ENCODE results near the gene COG5. TPM values are rescaled to one million over a fixed set of nuclear protein-coding genes. Genes with fewer than 3 reads are reported as not detected.

Gene COG5
- total RNA-seq, 1 donor from 2014 or later = 49.1 TPM

- no peak overlapping the region for H3K4me3 ChIP-seq
- peaks cover 12% of the 10 kb centered on the region for H3K4me1 ChIP-seq
- ATAC-seq (no peak), DNase-seq (no peak)
- no peaks in the 10 kb centered on the region for H3K27me3 ChIP-seq (ENCODE audit: low read depth)
- no peak overlapping the region for H3K27ac ChIP-seq
- intact Hi-C loops (cut with DNase I) = no loop called here
- peaks cover 89% of the 10 kb centered on the region for H3K36me3 ChIP-seq
- H3K9me3 ChIP-seq = no peaks in the 10 kb centered on the region
- TF ChIP-seq CTCF (IDR thresholded peaks at IDR 0.05) = no peak
These were observed 357.6 kb downstream of the COG5 start for GRCh38 chr7:107206136-107206535.

DNA sequence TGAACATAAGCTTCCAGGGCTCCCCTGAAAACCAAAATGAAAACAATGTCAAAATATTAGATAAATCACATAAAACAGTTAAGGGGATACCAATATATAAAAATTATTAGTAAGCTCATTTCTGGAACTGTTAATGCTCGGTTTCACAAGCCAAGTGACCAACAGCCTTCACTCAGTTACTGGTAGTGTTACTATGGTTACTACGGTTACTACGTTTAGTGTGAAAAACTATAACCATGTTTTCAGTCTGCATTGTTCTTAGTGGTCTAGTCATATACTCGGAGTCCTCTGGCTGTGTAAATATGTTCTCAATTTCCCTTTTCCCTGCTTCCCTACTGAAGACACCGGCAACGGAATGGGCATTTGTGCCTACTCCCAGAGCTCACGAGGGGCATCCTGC is 360.1 kb downstream of the COG5 start:
- H3K27me3 ChIP-seq (ENCODE audit: low read depth) = no peaks in the 10 kb centered on the region
- DNase-seq = no peak
- H3K9me3 ChIP-seq = no peaks in the 10 kb centered on the region
- H3K4me1 ChIP-seq = peaks cover 14% of the 10 kb centered on the region
- peaks cover 98% of the 10 kb centered on the region for H3K36me3 ChIP-seq
- ATAC-seq = no peak
- no peak for TF ChIP-seq CTCF (IDR thresholded peaks at IDR 0.05)
- intact Hi-C loops (cut with DNase I) = no loop called here
- H3K27ac ChIP-seq = no peak overlapping the region
- H3K4me3 ChIP-seq = no peak overlapping the region

DNA sequence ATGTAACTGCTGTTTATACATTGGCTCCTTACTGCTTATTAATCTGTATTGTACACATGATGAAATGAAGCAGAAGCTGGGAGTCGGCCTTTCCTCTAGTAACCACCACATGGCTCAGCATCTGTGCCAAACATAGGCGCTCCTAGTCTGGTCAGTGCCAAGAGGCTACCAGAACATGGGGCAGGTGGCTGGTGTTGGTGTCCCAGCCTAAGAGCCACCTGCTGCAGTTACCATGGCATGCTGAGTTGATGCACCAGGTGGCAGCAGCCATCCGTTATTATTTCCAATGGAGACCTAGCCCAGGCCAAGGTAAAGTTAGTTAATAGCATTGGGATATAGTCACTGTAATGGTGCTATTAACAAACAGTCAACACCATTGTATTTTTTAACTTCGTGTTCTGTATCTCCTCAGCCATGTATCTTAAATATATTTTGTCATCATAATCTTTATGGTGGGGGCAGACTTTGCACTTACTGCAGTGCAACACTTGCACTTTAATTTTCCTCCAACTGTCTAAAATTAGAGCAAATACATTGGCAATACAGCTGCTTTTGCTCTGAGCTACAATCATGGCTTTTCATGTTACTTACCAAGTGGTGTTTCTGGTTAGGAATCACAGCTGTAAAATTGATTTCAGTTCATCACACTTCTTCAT is 361.8 kb downstream of the COG5 start:
- Histone ChIP-seq H3K4me3 (no peak overlapping the region), H3K36me3 (peaks cover 98% of the 10 kb centered on the region), H3K27ac (no peak overlapping the region), H3K9me3 (no peaks in the 10 kb centered on the region), H3K27me3 (ENCODE audit: low read depth) (no peaks in the 10 kb centered on the region), H3K4me1 (peaks cover 7% of the 10 kb centered on the region)
- ATAC-seq = peak; percentile 45 to 47
- TF ChIP-seq CTCF (IDR thresholded peaks at IDR 0.05) = peak; percentile 43
- no peak for DNase-seq
- intact Hi-C loops (cut with DNase I) = no loop called here

DNA sequence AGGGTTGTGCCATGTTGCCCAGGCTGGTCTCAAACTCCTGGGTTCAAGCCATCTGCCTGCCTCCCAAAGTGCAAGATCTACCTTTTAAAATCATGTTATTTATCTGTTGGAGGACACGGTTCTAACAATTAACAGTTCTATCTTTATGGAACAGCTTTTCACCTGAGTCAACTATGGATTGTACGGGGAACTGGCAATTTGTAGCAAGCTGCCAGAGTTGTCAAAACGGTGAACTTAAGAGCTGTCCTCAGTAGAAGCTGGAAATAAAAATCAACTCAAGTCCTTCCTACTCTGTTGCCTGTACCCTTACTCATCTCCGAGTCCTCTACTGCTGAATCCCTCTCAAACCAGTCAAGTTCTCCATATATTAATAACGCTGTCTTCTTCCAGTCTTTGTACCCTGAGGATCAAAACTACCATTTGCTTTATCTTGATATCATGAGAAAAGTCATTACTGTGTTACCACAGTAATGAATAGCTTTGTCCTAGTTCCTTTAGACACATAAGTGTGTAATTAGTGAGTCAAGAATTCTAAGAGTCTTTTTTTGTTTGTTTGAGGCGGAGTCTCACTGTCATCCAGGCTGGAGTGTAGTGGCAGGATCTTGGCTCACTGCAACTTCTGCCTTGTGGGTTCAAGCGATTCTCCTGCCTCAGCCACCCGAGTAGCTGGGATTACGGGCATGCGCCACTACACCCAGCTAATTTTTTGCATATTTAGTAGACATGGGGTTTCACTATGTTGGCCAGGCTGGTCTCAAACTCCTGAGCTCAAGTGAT is 366.7 kb downstream of the COG5 start:
- Histone ChIP-seq H3K27me3 (ENCODE audit: low read depth) (no peaks in the 10 kb centered on the region), H3K4me1 (peaks cover 24% of the 10 kb centered on the region), H3K4me3 (no peak overlapping the region), H3K27ac (peak overlapping the region; percentile 74), H3K9me3 (no peaks in the 10 kb centered on the region), H3K36me3 (peaks cover 96% of the 10 kb centered on the region)
- peak; percentile 90 to 94 for ATAC-seq
- no peak for TF ChIP-seq CTCF (IDR thresholded peaks at IDR 0.05)
- peak; percentile 50 for DNase-seq
- intact Hi-C loops (cut with DNase I) = no loop called here

DNA sequence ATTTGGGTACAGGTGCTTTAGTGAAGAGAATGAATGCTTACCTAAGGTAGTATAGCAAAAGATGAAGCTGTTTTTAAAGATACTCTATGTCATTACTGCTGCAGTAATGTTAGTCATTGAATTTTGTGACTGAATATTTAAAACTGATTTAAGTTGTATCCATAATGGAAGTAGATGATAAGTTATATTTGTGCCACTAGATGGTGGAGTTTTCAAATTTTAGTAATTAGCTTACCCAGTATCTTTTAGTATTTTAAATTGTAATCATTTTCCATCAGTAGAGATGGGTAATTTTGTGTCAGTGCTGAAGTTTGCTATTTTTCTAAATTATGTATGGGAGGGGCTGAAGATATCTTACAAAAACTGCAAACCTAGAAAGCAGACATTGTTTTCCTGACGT is 369.7 kb downstream of the COG5 start:
- no peak for TF ChIP-seq CTCF (IDR thresholded peaks at IDR 0.05)
- no peak overlapping the region for H3K27ac ChIP-seq
- H3K9me3 ChIP-seq = no peaks in the 10 kb centered on the region
- H3K4me1 ChIP-seq = peaks cover 17% of the 10 kb centered on the region
- DNase-seq (no peak), ATAC-seq (no peak)
- H3K27me3 ChIP-seq (ENCODE audit: low read depth) = no peaks in the 10 kb centered on the region
- H3K4me3 ChIP-seq = no peak overlapping the region
- peaks cover 96% of the 10 kb centered on the region for H3K36me3 ChIP-seq
- intact Hi-C loops (cut with DNase I) = no loop called here
